ENCODE results near the gene DKKL1. TPM values are rescaled to one million over a fixed set of nuclear protein-coding genes. Genes with fewer than 3 reads are reported as not detected.
A peak's percentile ranks its signal among the peaks of the same experiment; 100 is the strongest.

The DKKL1 gene
- total RNA-seq, 1 donor = 0.18 TPM

DNA sequence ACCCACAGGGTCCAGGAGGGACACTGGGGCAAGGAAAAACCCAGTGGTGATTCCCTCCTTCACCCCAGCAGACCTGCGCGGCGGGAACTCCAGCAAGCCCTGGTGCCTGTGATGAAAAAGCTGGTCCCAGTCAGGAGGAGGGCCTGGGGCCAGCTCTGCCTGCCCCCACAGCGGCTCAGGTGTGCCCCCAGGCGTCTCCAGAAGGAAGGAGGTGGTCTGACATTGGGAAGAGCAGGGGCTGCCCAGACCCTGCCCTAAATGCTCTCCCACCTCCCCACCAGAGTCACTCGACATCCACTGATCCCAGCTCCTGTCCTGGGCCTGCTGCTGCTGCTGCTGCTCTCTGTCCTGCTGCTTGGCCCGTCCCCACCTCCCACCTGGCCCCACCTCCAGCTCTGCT lies 53.4 kb downstream of the DKKL1 start:
- TF ChIP-seq, protein P1, sequence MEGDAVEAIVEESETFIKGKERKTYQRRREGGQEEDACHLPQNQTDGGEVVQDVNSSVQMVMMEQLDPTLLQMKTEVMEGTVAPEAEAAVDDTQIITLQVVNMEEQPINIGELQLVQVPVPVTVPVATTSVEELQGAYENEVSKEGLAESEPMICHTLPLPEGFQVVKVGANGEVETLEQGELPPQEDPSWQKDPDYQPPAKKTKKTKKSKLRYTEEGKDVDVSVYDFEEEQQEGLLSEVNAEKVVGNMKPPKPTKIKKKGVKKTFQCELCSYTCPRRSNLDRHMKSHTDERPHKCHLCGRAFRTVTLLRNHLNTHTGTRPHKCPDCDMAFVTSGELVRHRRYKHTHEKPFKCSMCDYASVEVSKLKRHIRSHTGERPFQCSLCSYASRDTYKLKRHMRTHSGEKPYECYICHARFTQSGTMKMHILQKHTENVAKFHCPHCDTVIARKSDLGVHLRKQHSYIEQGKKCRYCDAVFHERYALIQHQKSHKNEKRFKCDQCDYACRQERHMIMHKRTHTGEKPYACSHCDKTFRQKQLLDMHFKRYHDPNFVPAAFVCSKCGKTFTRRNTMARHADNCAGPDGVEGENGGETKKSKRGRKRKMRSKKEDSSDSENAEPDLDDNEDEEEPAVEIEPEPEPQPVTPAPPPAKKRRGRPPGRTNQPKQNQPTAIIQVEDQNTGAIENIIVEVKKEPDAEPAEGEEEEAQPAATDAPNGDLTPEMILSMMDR (IDR thresholded peaks at IDR 0.05; ENCODE audit: insufficient read depth, low read length) = no peak
- H3K4me3 ChIP-seq (ENCODE audit: low read depth, low read length) = no peak overlapping the region
- DNase-seq (ENCODE audit: low read depth) = no peak

- no peak overlapping the region for H3K4me3 ChIP-seq (ENCODE audit: low read depth, low read length)
- no peak for DNase-seq (ENCODE audit: low read depth)
- TF ChIP-seq, protein P1 (IDR thresholded peaks at IDR 0.05; ENCODE audit: insufficient read depth, low read length) = no peak
These were observed 54.8 kb downstream of the DKKL1 start for GRCh38 chr19:49418511-49418910.

GRCh38 chr19:49419173-49419572 lies 55.5 kb downstream of the DKKL1 start:
- no peak for DNase-seq (ENCODE audit: low read depth)
- H3K4me3 ChIP-seq (ENCODE audit: low read depth, low read length) = no peak overlapping the region
- TF ChIP-seq, protein P1 (IDR thresholded peaks at IDR 0.05; ENCODE audit: insufficient read depth, low read length) = no peak

- TF ChIP-seq, protein P1 (IDR thresholded peaks at IDR 0.05; ENCODE audit: insufficient read depth, low read length) = no peak
- H3K4me3 ChIP-seq (ENCODE audit: low read depth, low read length) = no peak overlapping the region
- DNase-seq (ENCODE audit: low read depth) = no peak
These were observed 56.5 kb downstream of the DKKL1 start for GRCh38 chr19:49420227-49420626.

GRCh38 chr19:49421039-49421877 lies 57.6 kb downstream of the DKKL1 start:
- TF ChIP-seq, protein P1 (IDR thresholded peaks at IDR 0.05; ENCODE audit: insufficient read depth, low read length) = no peak
- peak; percentile 63 for DNase-seq (ENCODE audit: low read depth)
- H3K4me3 ChIP-seq (ENCODE audit: low read depth, low read length) = peak overlapping the region; percentile 25

DNA sequence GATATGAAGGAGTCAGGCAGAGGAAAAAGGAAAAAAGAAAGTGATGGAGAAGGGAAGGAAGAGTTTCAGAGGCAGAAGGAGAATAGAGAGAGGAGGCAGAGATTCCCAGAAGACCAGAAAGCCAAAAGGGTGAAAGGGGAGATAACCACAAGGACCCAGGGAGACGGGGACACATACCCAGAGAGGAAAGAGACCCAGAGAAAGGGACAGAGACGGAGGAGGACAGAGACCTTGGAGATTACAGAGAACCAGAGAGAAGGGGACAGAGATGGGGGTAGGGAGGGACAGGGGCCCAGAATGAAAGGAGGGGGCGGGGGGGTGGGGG lies 58.2 kb downstream of the DKKL1 start:
- DNase-seq (ENCODE audit: low read depth) = no peak
- H3K4me3 ChIP-seq (ENCODE audit: low read depth, low read length) = no peak overlapping the region
- TF ChIP-seq, protein P1 (IDR thresholded peaks at IDR 0.05; ENCODE audit: insufficient read depth, low read length) = no peak

Data from fibroblast of the aortic adventitia (primary cell).